Ovary (tissue), 3 donors: ENCODE measurements around the gene SVEP1.

ENCODE experiments used
- EP300 ChIP-seq: sonication (generic); formaldehyde crosslinking; IDR thresholded peaks from one replicate; pipeline ENCODE4 v1.6.1; 2017; ENCODE audit warnings: antibody characterized with exemption
- TF ChIP-seq, protein P1 (sequence below), 3 donors: fragments of 450-650 bp in 2 of 3; fragments of 200-600 bp in 1 of 3; IDR thresholded peaks; one replicate each; pipeline versions ENCODE4 v1.5.1 to v1.8.0; 2016 to 2022; ENCODE audit warnings: antibody characterized with exemption in 3 of 3, mild to moderate bottlenecking in 1 of 3
- donor health status: DM: no; HTN: no; CAD: no.

DNA sequence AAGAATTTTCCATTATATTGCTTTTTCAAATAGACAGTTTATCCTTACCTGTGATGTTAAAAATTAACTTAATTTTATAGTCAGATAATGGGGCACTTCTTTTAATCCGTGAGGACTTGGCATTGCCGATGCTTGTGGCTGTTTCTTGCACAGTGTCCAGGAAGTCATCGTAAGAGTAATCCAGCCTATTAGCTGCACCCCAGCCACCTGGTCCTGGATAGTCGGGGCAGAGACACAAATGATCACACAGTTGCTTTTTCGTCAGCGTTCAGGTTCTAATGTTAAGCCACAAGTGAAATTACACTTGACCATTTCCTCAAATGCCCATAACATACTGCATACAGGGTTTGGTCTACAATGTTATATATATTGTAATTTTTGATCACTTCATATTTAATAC is 107.4 kb downstream of the SVEP1 start:
- TF ChIP-seq, protein P1, sequence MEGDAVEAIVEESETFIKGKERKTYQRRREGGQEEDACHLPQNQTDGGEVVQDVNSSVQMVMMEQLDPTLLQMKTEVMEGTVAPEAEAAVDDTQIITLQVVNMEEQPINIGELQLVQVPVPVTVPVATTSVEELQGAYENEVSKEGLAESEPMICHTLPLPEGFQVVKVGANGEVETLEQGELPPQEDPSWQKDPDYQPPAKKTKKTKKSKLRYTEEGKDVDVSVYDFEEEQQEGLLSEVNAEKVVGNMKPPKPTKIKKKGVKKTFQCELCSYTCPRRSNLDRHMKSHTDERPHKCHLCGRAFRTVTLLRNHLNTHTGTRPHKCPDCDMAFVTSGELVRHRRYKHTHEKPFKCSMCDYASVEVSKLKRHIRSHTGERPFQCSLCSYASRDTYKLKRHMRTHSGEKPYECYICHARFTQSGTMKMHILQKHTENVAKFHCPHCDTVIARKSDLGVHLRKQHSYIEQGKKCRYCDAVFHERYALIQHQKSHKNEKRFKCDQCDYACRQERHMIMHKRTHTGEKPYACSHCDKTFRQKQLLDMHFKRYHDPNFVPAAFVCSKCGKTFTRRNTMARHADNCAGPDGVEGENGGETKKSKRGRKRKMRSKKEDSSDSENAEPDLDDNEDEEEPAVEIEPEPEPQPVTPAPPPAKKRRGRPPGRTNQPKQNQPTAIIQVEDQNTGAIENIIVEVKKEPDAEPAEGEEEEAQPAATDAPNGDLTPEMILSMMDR (IDR thresholded peaks at IDR 0.05): no peak
- TF ChIP-seq EP300: no peak
